ENCODE data around the gene SLC25A34. TPM values are rescaled to one million over a fixed set of nuclear protein-coding genes. Genes with fewer than 3 reads are reported as not detected.

Gene SLC25A34
- total and polyA plus RNA-seq, 9 donors = 1.0 to 2.5 (median 1.9) TPM

DNA sequence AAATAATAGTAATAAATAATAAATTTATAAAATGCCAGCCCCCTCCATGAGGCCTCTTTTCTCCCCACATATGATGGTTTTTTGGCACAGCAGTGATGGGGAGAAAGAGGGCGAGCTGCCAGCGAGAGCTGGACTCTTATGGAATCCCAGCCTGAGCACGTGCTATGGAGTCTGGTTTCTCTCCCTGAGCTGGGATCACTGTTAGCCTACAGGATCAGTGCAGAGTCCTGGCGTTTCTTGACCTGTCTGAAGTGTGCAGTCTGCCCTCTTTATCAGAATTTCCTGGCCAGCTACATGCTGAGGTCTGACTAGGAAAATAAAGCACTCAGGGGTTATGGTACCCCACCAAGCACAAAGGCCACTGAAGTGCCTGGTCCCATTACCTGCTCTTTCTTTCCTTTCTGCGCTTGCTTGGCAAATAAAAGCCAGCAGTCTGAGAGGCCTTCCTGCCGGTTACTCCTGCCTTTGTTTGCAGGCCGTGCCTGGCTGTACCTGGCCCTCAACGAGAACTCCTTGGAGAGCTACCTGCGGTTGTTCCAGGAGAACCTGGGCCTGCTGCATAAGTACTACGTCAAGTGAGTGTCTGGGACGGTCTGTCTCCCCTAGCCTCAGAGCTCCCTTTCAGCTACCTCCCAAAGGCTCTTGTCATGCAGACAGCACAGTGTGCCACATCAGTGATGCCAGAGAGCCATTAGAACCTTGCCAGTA is 18.5 kb upstream of the SLC25A34 start:
- no peak overlapping the region for H3K27ac ChIP-seq
- no peak for DNase-seq
- intact Hi-C loops (cut with DNase I) = no loop called here
- H3K36me3 ChIP-seq = no peaks in the 10 kb centered on the region
- no peak overlapping the region for H3K4me3 ChIP-seq
- H3K4me1 ChIP-seq (ENCODE audit: insufficient read depth) = peaks cover 7% of the 10 kb centered on the region
- TF ChIP-seq, protein P1, sequence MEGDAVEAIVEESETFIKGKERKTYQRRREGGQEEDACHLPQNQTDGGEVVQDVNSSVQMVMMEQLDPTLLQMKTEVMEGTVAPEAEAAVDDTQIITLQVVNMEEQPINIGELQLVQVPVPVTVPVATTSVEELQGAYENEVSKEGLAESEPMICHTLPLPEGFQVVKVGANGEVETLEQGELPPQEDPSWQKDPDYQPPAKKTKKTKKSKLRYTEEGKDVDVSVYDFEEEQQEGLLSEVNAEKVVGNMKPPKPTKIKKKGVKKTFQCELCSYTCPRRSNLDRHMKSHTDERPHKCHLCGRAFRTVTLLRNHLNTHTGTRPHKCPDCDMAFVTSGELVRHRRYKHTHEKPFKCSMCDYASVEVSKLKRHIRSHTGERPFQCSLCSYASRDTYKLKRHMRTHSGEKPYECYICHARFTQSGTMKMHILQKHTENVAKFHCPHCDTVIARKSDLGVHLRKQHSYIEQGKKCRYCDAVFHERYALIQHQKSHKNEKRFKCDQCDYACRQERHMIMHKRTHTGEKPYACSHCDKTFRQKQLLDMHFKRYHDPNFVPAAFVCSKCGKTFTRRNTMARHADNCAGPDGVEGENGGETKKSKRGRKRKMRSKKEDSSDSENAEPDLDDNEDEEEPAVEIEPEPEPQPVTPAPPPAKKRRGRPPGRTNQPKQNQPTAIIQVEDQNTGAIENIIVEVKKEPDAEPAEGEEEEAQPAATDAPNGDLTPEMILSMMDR (IDR thresholded peaks at IDR 0.05) = no peak
- TF ChIP-seq POLR2A (IDR thresholded peaks at IDR 0.05) = no peak
- TF ChIP-seq EP300 (IDR thresholded peaks at IDR 0.05) = no peak
- H3K9me3 ChIP-seq = no peaks in the 10 kb centered on the region
- H3K27me3 ChIP-seq = no peaks in the 10 kb centered on the region
- 88 to 90% (median 89%) methylated on average over 11 of the region's 11 CpGs for WGBS, 3 donors

DNA sequence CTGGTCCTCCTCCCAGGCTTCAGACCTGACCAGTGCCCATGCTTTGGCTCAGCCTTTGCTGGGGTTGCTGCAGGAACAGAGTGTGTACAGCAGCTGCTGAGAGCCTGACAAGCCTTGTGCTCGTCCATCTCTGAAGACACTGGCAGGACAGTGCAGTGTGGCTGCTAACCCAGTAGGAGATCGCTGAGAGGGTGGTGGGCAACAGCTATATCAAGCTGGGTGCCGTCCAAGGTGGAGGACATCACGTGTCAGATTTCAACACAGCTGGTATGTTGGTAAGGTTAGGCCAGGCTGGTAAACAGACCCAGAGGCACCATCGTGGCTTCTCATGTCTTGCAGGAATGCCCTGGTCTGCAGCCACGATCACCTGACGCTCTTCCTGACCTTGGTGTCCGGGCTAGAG is 17.9 kb upstream of the SLC25A34 start:
- 85 to 92% (median 86%) methylated on average over 8 of the region's 8 CpGs for WGBS, 3 donors
- H3K4me1 ChIP-seq (ENCODE audit: insufficient read depth) = peaks cover 7% of the 10 kb centered on the region
- no peak overlapping the region for H3K4me3 ChIP-seq
- no peaks in the 10 kb centered on the region for H3K27me3 ChIP-seq
- H3K27ac ChIP-seq = no peak overlapping the region
- H3K9me3 ChIP-seq = no peaks in the 10 kb centered on the region
- no peak for DNase-seq
- peaks cover 2% of the 10 kb centered on the region for H3K36me3 ChIP-seq
- intact Hi-C loops (cut with DNase I) = no loop called here
- TF ChIP-seq, protein P1 (IDR thresholded peaks at IDR 0.05) = no peak
- no peak for TF ChIP-seq POLR2A (IDR thresholded peaks at IDR 0.05)
- no peak for TF ChIP-seq EP300 (IDR thresholded peaks at IDR 0.05)

DNA sequence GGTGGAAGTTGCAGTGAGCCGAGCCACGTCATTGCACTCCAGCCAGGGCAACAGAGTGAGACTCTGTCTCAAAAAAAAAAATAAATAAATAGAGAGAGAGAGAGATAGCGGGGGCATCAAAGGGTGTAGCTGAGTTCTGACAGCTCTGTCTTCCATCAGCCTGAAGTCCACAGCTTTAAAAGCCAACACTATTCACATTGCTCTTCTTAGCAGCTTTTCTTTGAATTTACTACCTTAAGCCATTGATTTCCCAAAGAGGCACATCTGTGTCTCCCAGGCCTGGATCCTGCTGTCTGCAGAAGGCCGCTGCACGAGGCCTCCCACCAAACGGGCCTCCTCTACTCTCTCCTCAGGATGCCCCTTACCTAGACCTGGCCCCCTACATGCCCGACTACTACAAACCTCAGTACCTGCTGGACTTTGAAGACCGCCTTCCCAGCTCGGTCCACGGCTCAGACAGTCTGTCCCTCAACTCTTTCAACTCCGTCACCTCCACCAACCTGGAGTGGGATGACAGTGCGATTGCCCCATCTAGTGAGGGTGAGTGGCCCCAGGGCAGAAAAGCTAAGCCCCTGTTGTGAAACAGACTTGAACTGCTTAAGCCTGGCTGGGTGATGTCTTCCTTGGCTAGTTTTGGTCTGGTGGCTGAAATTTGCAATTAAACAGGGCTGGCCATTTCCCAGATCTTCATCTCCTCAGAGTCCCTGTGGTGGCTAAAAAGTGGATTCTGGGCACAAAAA is 16.5 kb upstream of the SLC25A34 start:
- TF ChIP-seq POLR2A (IDR thresholded peaks at IDR 0.05) (no peak), EP300 (IDR thresholded peaks at IDR 0.05) (no peak)
- TF ChIP-seq, protein P1 (IDR thresholded peaks at IDR 0.05) = no peak
- Histone ChIP-seq H3K9me3 (no peaks in the 10 kb centered on the region), H3K4me3 (no peak overlapping the region), H3K36me3 (peaks cover 2% of the 10 kb centered on the region), H3K4me1 (ENCODE audit: insufficient read depth) (peaks cover 6% of the 10 kb centered on the region), H3K27ac (no peak overlapping the region), H3K27me3 (no peaks in the 10 kb centered on the region)
- intact Hi-C loops (cut with DNase I) = no loop called here
- WGBS, 3 donors = 88 to 92% (median 90%) methylated on average over 12 of the region's 12 CpGs
- DNase-seq = no peak

DNA sequence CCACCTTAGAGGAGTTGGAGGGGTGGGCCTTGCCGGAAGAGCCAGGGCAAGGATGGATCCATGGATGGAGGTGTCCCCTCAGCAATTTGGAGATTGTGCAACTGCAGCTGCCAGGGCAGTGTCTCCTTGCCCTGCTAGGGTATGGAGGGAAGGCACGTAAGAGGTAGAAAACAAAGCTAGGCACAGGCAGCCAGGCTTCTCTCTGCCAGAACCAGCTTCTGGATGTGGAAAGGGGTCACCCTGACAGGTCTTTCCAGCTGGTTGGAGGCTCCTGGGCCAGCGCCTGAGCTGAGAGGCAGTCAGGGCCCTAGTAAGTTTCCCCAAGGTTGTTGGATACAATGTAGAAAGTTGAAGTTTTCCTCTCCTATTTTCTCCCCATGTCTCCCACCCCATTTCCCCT is 15.2 kb upstream of the SLC25A34 start:
- H3K27me3 ChIP-seq = no peaks in the 10 kb centered on the region
- no peak overlapping the region for H3K4me3 ChIP-seq
- DNase-seq = no peak
- H3K27ac ChIP-seq = no peak overlapping the region
- H3K36me3 ChIP-seq = peaks cover 2% of the 10 kb centered on the region
- TF ChIP-seq, protein P1 (IDR thresholded peaks at IDR 0.05) = no peak
- TF ChIP-seq EP300 (IDR thresholded peaks at IDR 0.05) (no peak), POLR2A (IDR thresholded peaks at IDR 0.05) (no peak)
- intact Hi-C loops (cut with DNase I) = no loop called here
- WGBS, 3 donors = 73 to 89% (median 87%) methylated on average over 3 of the region's 3 CpGs
- no peaks in the 10 kb centered on the region for H3K9me3 ChIP-seq
- no peaks in the 10 kb centered on the region for H3K4me1 ChIP-seq (ENCODE audit: insufficient read depth)

Measured in ovary (tissue), 9 donors.